GM21825 (cell line): Measurements from ENCODE around the gene KRTAP22-1.

Experiments
- ATAC-seq: cut with Tn5 transposase; IDR thresholded peaks from one replicate; pipeline ENCODE4 v1.9.1; 2021; ENCODE audit warnings: mild to moderate bottlenecking, moderate library complexity; ENCODE audit not compliant: unreplicated experiment

Gene KRTAP22-1

DNA sequence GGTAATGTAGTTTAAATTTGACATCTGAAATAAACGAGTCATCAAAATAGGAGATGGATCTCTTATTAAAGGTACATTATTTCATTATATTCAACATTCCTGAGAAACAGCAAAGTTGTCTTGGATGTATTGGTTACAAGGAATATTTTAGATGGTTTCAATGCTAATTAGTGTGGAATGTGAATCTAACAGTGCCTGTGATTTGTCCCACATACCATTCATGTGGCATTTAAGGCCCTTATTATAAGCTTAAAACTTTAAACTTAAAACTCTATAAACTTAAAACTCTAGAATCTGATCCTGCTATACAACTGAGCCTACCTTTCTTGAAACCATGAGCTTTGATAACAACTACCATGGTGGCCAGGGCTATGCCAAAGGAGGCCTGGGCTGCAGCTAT is at the start of gene KRTAP22-1:
KRTAP22-1 (plus strand) TSS at position 301 of the 400 bp plus-strand sequence.
- ATAC-seq = no peak

DNA sequence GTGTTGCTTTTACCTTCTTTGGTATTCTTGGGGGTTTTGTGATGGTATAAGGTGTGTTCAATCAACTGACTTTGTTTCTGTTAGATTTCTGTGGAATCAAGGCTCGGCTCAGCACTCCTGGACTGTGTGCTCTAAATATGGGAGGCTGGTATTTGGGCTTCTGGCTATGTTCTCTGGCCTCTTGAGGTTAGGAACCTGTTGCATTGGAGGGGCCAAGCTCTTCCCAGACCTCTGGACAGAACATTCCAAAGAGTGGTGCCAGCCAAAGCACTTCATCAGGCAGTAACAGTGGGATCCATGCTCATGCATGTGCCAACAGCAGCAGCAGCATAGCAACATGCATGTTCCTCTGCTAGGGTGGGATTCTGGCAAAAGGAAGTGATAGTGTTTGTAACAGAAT is 48.1 kb upstream of the KRTAP22-1 start:
- ATAC-seq = no peak

DNA sequence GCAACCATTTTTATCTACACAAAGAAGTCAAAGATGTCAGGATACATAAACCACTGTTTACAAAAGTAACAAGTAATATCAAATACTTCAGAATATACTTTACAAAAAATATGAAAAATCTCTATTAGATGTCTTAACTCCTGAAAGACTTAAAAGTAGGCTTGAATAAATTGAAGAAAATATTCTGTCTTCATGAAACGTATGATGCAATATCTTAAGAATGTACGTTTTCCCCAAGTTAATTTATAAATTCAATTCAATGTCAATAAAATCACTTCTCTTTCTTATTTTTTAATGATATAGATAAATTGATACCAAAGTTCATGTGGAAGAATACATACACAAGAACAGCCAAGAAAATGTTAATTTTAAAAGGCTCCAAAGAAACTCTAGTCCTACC is 45.8 kb upstream of the KRTAP22-1 start:
- no peak for ATAC-seq

DNA sequence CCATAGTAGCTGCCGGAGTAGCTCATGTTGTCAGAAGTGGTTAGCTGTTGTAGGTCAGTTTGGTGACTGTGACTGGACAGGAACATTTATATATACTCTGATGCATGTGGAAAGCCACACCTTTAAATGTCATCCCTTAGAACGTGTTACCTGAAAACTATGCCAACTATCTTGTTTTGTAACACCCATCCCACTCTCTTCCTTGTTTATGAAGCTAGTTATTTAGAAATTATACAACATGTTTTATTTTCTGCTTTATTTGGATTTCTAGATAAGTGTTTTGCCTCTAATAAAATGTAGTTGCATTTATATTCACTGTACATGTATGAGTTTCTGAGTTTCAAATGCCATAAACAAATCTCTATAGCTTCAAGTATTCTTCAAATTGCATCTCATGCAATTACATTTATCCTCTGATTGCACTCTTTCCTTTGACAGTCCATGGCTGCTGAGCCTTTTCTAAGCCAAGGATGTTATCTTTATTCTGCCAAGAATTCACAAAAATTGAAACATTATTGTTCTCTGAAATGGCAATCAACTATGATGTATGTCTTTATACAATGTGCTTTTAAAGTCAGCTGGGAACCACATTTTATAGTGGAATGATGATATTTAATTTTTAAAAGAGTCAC is 39.5 kb upstream of the KRTAP22-1 start, which contains the start of gene KRTAP19-7:
KRTAP19-7 (minus strand) TSS at position 51 of the 632 bp plus-strand sequence; CDS start at position 26, 25 bp downstream.
- no peak for ATAC-seq

DNA sequence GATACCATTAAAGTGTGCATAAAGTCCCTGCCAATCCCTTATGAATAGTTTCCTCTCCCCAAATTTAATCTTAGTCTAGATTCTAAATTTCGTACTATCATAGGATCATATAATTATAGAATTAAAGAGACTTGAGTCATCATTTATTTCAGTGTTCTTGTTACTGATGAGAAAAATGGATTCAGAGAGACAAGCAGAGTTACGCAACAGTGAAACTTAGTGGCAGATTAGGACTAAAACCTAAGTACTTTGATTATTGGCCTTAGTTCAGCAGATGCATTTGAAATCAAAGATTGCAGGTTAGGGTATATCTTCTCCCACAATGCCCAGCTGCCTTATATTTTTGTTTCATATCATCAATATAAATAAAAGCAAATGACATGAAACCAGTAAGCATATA is 38.9 kb upstream of the KRTAP22-1 start:
- no peak for ATAC-seq

DNA sequence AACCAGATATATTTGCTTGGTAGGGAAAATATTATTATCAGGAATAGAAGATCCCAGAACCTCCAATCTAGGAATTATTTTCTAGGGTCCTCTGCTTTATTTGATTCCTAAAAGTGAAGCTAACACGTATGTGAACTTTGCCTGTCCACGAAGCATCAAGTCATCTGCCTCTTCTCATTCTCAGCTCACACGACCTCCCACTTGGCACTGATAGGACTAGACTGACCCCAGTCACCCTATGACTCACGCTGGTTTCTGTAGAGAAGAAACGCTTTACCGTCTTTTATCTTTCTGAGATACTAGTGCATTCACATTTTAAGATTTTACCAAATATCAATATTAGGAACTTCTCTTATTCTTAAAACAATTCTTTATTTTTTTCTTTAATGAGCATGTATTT is 37.8 kb upstream of the KRTAP22-1 start:
- no peak for ATAC-seq

DNA sequence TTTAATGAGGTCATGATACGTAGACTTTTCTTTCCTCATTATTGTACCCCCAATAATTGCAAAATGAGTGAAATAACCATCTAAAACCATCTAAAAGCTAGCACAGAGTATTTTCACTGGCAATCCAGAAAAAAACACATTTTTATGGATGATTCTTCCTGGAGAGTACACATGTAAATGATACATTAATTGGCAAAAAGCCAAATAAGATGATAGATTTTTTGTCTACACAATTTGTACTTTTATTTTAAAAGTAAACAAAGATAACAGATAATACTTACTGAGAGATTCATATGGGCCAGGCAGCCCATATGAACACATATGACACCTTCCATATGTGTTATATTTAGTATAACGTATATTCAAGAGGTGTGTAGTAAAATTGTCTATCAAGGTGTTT is 37.3 kb upstream of the KRTAP22-1 start:
- ATAC-seq = no peak

DNA sequence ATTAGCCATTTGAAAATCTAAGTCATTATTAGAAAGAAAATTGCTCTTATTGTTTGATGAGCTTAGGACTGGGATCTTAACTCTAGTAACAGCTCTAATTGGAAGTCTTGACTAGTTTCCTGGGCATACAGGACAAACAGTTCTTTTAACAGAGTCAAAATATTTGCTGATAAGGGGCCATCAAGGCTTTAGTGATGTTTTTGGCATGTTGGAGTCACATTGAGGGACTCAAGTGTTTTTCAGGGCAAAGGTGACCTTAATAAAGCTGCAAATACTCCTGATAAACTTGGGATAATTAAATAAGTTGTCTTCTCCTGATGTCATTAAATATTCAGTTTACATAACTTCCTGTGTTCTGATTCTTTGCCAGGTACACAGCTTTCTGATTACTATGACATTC is 33.3 kb upstream of the KRTAP22-1 start:
- ATAC-seq = no peak

DNA sequence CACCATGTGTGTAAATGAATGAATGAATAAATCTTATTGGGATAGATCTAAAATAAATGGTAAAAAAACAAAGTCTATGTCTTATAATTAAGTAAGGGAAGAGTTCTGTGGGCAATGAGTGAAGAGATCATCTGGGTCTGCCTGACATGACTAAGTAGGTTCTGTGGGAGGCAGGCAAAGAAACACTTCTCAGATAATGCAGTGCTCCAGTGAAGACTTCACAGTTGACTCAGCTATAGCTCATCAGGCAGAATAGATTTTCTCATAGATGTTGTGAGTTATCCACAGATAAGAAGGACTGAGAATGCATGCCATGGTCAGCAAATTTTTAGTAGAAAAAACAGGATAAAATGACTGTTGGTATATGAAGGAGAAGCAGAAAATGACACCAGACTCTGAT is 23.1 kb upstream of the KRTAP22-1 start:
- ATAC-seq = no peak

DNA sequence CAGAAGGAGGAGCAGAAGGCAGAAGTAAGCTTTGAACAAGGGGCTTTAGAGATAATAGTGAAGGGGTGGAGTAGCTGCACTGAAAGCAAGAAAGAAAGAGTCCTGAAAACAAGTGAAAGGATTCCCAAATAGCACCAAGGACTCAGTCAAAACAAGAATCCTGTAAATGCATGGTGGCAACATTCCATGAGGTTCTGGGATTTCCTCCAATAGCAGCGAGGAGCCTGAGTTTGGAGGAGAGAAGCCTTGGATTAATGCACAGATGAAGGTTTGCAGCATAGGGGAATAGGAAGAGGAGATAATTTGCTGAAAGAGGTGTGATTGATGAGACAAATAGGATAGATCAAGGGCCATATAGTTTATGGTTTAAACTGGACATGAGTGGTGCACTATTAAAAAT is 21.5 kb upstream of the KRTAP22-1 start:
- ATAC-seq = no peak

DNA sequence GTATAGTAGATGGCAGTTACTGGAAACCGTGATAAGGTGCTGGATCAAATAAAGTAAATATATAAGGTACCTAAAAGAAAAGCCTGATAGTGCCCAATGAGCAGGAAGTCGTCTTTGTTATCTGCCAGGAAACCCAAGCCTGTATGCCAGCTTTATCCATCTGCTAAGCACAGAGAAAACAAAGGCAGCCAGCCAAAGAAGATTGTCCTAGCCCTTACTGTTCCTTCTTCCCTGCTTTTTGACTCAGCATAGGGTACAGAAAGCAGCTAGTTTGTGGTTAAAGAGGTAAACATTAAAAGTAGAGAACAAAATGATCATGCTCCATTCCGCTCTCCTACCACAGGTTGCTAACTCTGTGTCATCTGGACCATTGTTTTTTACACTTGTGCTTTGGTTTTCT is 20.8 kb upstream of the KRTAP22-1 start:
- no peak for ATAC-seq

DNA sequence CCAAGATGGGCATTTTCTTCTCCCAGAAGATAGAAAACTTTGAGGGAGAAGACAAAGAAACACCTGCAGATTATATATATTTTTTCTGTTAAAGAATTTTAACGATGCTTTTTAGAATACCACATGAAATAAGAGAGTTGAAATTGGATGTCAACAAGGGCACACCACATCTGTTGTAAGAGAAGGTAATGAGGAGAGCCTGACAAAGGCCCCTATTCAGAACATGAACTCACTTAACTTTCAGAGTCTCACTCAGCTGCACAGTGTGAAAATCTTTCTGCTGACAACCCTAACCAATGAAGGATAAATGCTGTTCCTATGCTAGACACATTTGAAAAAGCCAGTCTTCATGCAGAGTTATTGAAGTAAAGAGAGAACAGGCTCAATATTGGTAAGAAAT is 18.0 kb upstream of the KRTAP22-1 start:
- ATAC-seq = no peak

DNA sequence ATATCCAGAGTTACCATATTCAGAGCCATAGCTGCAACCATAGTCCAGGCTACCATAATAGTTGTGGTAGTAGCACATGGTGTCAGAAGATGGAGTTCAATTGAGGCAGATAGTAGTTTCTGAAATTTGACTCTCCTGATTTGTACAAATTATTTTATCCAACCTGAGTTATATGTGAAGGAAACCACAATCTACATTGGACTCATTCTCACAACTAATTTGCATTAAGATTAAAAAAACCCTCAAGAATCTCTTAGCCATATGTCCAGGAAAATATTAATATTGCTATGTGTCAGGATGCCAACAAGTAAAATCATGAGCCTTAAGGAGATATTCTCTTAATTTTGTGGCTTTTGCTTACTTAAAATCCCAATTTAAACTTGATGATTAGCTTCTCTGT is 10.6 kb upstream of the KRTAP22-1 start, which contains the start of gene KRTAP22-2:
KRTAP22-2 (minus strand) TSS at position 101 of the 400 bp plus-strand sequence.
- no peak for ATAC-seq

DNA sequence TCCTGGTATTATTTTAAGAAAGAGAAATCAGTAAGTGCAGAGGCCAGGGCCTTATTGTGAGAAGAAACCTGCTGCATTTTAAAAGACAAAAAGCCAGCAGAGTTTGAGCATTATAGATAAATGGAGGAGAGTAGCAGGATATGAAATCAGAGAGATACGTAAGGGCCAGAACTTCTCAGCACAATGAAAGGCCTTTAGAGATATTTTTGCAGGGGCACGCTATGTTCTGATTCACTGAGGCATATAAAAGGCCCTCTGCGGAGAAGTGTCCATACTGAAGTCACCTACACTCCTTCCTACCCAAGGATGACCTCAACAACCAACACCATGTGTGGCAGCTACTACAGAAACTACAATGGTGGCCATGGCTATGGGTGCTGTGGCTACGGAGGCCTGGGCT is 8.7 kb upstream of the KRTAP22-1 start, which contains the start of gene KRTAP6-3:
KRTAP6-3 (plus strand) TSS at position 301 of the 400 bp plus-strand sequence; CDS start at position 307, 6 bp downstream.
- no peak for ATAC-seq

DNA sequence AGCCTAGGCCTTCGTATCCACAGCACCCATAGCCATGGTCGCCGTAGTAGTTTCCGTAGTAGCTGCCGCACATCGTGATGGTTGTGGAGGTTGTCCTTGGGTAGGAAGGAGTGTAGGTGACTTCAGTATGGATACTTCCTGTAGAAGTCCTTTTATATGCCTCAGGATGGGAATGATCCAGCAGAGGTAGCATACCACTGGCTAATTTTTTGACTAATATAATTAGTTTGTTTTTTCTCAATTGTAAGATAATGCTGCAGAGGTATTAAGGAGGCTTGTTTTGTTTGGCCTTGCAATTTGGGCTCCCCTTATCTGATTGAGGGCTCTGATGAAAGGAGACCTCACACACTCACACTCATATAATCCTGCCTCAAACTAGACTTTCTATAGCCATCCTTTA is 2.1 kb upstream of the KRTAP22-1 start, which contains the start of gene KRTAP6-2:
KRTAP6-2 (minus strand) TSS at position 101 of the 400 bp plus-strand sequence; CDS start at position 73, 28 bp downstream.
- ATAC-seq = no peak

DNA sequence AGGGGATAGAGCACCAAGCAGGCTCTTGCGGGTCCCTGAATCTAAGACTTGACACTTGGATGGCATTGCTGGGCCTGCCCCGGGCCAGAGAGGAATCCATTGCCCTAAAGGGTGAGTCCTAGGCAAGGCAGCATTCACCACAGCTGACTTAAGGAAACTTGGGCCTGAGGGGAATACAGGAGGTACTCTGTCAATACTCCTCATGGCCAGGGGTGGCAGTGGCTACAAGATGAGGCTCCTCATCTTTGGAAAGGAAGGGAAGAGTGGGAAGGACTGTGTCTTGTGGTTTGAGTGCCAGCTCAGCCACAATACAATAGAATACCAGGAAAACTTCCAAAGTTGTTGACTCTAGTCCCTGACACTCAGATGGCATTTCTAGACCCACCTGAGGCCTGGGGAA is 5.1 kb downstream of the KRTAP22-1 start:
- no peak for ATAC-seq

DNA sequence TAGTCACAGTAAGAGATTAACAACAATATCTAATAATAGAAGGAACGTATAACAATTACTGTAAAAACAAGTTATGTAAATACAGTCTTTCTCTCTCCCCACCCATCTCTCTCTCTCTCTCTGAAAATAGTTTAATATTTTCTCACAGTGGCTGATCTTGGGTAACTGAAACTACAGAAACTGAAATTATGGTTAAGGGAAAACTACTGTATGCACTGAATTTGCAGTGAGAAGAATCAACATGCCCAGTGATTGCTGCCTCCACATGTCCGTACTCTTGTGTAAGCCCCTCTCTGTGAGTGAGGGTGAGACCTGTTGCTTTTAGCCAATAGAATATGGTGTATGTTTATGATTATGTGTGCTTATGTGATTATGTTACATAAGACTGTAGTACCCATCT is 11.2 kb downstream of the KRTAP22-1 start:
- no peak for ATAC-seq

DNA sequence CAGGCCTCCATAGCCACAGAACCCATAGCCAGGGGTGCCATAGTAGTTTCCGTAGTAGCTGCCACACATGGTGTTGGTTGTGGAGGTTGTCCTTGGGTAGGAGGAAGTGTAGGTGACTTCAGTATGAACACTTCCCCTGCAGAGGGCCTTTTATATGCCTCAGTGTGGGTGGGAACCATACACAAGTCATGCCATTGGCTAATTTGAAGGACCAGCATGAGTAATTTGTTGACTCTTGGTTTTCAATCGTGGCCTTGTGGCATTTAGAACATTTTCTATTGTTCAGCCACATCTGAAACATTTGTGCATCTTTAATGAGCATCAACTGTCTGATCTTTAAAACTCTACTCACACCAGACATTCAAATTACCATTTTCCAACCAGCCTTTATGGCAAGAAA is 12.9 kb downstream of the KRTAP22-1 start, which contains the start of gene KRTAP6-1:
KRTAP6-1 (minus strand) TSS at position 95 of the 400 bp plus-strand sequence; CDS start at position 69, 26 bp downstream.
- no peak for ATAC-seq

DNA sequence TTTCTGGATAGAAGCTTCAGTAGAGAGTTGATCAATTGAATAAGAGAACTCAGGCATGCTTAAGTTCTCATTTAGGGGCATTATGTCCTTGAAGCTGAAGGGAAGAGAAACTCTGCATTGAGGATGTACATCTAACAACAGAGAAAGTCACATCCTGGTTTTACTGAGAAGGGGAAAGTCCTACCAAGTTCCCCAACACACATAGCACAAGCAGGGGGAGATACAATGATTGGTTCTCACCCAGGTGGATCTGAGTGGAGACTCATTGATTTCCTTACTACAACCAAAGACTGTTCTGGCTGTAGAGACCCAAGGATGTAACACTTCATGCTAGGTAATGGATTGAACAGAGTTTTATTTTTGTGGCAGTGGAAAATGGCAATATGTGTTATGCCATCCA is 14.3 kb downstream of the KRTAP22-1 start:
- no peak for ATAC-seq

DNA sequence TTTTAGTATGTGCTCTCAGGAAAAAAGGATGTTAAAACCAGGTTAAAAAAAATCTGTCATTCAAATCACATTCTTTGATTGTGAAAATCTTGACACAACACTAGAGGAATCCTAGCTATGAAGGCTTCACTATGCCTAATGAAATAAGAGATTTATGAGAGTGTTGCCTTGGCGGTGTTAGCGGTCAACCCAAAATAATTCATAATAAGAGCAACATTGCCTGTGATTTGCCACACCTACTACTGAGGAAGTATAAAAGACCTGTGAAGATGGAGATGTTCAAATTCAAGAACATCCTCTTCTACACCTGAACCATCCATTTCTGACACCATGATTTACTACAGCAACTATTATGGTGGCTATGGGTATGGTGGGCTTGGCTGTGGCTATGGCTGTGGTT is 15.2 kb downstream of the KRTAP22-1 start, which contains the start of gene KRTAP20-1:
KRTAP20-1 (plus strand) TSS at position 301 of the 400 bp plus-strand sequence; CDS start at position 331, 30 bp downstream.
- no peak for ATAC-seq

DNA sequence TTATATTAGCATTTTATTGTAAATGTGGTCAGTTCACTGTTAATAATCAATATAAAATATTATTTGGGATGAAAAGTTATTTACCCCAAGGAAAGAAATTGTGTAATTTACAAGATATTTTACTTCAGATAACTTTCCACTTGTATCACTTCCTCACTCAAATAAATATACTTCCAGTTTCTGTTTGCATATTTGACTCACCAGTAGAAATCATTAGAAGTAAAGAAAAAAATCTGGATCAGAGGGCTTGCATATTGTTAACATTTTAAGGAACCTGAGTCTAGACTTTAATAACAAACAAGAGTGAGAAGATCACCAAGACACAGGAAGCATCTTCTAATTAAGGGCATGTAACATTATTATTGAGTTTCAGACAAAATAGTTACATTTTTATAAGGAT is 19.2 kb downstream of the KRTAP22-1 start:
- no peak for ATAC-seq

DNA sequence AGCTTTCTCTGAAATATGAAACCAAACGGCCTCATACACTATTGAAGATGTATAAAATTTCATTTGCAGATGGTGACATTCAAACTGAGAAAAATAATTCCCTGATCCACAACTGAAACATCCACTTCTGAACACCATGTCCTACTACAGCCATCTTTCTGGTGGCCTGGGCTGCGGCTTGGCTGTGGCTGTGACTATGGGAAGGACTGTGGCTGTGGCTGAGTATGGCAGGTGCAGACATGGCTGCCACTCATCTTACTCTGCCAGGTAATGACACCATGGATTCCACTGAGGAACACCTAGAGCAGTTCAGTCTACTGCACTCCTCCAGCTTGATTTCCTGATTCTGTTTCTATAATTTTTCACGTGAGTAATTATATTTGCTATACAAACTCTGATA is 19.6 kb downstream of the KRTAP22-1 start, which contains the start of gene KRTAP20-4:
KRTAP20-4 (plus strand) TSS at position 106 of the 400 bp plus-strand sequence.
- no peak for ATAC-seq
